GM21390 (cell line): ENCODE measurements around the gene UTP4.

Experiments used
- ATAC-seq: cut with Tn5 transposase; IDR thresholded peaks from one replicate; pipeline ENCODE4 v1.9.1; 2021; ENCODE audit not compliant: unreplicated experiment

The UTP4 gene

DNA sequence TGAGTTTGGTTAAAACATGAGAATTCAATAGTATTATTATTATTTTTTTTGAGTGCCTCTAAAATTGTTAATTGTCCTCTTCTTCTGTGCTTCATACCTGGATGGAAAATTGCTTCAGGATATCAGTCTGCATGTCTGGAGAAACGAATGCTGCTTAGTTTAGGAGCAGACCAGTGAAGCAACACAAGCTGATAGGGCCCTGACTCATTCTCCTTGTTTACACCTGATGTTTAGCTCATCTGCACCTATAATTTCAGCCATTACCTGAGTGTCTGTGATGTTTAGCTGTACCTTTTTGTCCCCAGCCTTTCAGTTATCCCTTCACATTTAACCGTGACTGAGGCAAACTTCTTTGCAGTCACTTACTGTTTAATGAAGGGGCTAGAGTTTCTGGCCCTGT, 69.3 kb downstream of the UTP4 start:
- no peak for ATAC-seq

DNA sequence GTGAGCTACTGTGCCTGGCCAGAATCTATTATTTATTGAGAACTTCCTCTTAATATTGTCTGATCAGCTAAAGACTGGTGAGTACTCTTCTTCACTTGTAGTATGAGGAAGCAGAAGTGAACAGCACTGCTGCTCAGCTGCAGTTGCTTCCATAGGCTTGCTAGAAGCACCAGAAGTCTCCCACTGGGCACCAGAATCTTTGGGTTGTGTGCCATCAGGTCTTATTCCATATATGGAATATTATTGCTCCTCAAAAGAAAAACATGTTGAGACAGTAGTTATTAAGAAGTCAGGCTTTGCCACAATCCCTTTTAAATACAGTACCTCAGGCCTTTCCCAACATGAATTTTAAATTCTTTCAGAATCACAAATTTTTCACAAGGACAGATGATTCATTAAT, 71.7 kb downstream of the UTP4 start:
- ATAC-seq: no peak

DNA sequence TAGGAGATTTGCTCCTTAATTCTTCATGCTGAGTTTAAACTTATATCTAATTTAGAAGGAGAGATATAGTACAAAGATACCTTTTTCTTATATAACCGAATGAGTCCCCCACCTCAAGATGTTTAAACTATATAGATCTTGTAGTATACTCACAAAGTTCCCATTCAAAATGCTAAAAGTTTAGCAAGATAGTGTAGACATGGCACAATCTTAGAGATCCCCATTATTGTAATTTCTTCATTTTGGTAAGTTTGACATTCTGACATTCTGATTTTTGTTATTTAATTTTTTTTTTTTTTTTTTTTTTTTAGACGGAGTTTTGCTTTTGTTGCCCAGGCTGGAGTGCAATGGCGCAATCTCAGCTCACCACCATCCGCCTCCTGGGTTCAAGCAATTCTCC, 77.3 kb downstream of the UTP4 start:
- ATAC-seq: no peak

DNA sequence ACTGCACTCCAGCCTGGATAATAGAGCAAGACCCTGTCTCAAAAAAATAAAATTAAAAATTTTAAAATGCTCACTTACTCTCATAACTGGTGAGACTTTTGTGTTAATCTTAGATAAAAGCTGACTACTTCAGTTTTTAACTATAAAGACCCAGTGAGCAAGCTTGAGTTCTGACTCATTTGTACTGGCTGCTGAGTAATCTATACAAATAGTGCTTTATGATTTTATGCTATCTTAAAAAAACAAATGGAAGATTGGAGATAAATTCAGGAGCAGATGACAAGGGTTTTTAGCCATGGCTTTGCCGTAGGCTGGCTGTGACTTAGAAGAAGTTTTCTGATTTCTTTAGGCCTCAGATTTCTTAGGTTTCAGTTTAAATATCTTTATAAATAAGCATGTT, 85.0 kb downstream of the UTP4 start:
- ATAC-seq: no peak
